Urinary bladder (tissue), 4 donors: Measurements from ENCODE around the gene BICD2. TPM values are rescaled to one million over a fixed set of nuclear protein-coding genes. Genes with fewer than 3 reads are reported as not detected.

Source experiments
- DNase-seq: peaks from one replicate; pipeline ENCODE4 v3.0.0-alpha.2; 2015; ENCODE audit errors: extremely low spot score
- H3K27ac ChIP-seq: one replicate; pipeline ENCODE4 v1.5.1; 2013; ENCODE audit warnings: low read depth, mild to moderate bottlenecking, moderate library complexity
- H3K36me3 ChIP-seq: one replicate; pipeline ENCODE4 v1.6.1; 2013; ENCODE audit warnings: mild to moderate bottlenecking, moderate library complexity; ENCODE audit not compliant: insufficient read depth
- H3K4me1 ChIP-seq: one replicate; pipeline ENCODE4 v1.6.1; 2013; ENCODE audit warnings: mild to moderate bottlenecking, moderate library complexity; ENCODE audit not compliant: insufficient read depth
- H3K4me3 ChIP-seq: one replicate; pipeline ENCODE4 v1.5.1; 2013; ENCODE audit warnings: low read depth, low read length
- WGBS: extraction: QIAGEN DNeasy Blood & Tissue Kit; methylation state at CpG from one replicate; pipeline ENCODE4 v1.1.7; 2013; 5-methylcytosine and 5-hydroxymethylcytosine counted together
- polyA plus RNA-seq: library from polyadenylated mRNA; stranded (reverse); fragments of 200-250 nt; gene quantifications from one replicate; pipeline ENCODE4 v1.2.3, GENCODE V29; 2013
- total RNA-seq: library from RNA; depleted of rRNA; stranded (reverse); fragments of >200 nt; gene quantifications from one replicate; pipeline ENCODE4 v1.2.3, GENCODE V29; 2014
- donor health status: healthy with polysubstance abuse.
- donor health status: healthy.

BICD2 gene
- total and polyA plus RNA-seq, 2 donors: 30.4 to 32.9 TPM

GRCh38 chr9:92764988-92765936 is 629 bp upstream of the BICD2 start:
- peak overlapping the region; percentile 98 for H3K27ac ChIP-seq
- no peaks in the 10 kb centered on the region for H3K36me3 ChIP-seq
- peak overlapping the region; percentile 59 for H3K4me3 ChIP-seq
- H3K4me1 ChIP-seq: peaks cover 3% of the 10 kb centered on the region
- under 1% methylated on average over 75 of the region's 75 CpGs for WGBS
- DNase-seq: peak; percentile 93

- H3K36me3 ChIP-seq: no peaks in the 10 kb centered on the region
- peak overlapping the region; percentile 98 for H3K4me3 ChIP-seq
- no peak overlapping the region for H3K27ac ChIP-seq
- no peak for DNase-seq
- H3K4me1 ChIP-seq: peaks cover 3% of the 10 kb centered on the region
- WGBS: under 1% methylated on average over 42 of the region's 42 CpGs
Observed at GRCh38 chr9:92763721-92764380, 782 bp downstream of the BICD2 start.

- Histone ChIP-seq H3K27ac (no peak overlapping the region), H3K36me3 (no peaks in the 10 kb centered on the region), H3K4me3 (peak overlapping the region; percentile 98), H3K4me1 (peaks cover 3% of the 10 kb centered on the region)
- DNase-seq: no peak
- WGBS: 54% methylated on average over 19 of the region's 19 CpGs
Observed at GRCh38 chr9:92762781-92763708, 1.6 kb downstream of the BICD2 start.

- WGBS: 54% methylated on average over 4 of the region's 4 CpGs
- H3K27ac ChIP-seq: no peak overlapping the region
- H3K36me3 ChIP-seq: no peaks in the 10 kb centered on the region
- no peak overlapping the region for H3K4me3 ChIP-seq
- H3K4me1 ChIP-seq: peaks cover 3% of the 10 kb centered on the region
- no peak for DNase-seq
Observed at GRCh38 chr9:92762196-92762595, 2.4 kb downstream of the BICD2 start.

GRCh38 chr9:92761686-92762085 is 2.9 kb downstream of the BICD2 start:
- Histone ChIP-seq H3K4me3 (no peak overlapping the region), H3K4me1 (peaks cover 3% of the 10 kb centered on the region), H3K36me3 (no peaks in the 10 kb centered on the region), H3K27ac (no peak overlapping the region)
- WGBS: 72% methylated on average over 6 of the region's 6 CpGs
- DNase-seq: no peak

- Histone ChIP-seq H3K27ac (no peak overlapping the region), H3K36me3 (no peaks in the 10 kb centered on the region), H3K4me1 (peaks cover 3% of the 10 kb centered on the region), H3K4me3 (no peak overlapping the region)
- WGBS: 60% methylated on average over 3 of the region's 3 CpGs
- no peak for DNase-seq
Observed at GRCh38 chr9:92760494-92760893, 4.1 kb downstream of the BICD2 start.

- DNase-seq: no peak
- no peaks in the 10 kb centered on the region for H3K36me3 ChIP-seq
- no peak overlapping the region for H3K4me3 ChIP-seq
- 63% methylated on average over 8 of the region's 8 CpGs for WGBS
- peaks cover 3% of the 10 kb centered on the region for H3K4me1 ChIP-seq
- no peak overlapping the region for H3K27ac ChIP-seq
Observed at GRCh38 chr9:92760070-92760469, 4.6 kb downstream of the BICD2 start.

GRCh38 chr9:92759446-92759845 is 5.2 kb downstream of the BICD2 start:
- no peak overlapping the region for H3K4me3 ChIP-seq
- peaks cover 3% of the 10 kb centered on the region for H3K4me1 ChIP-seq
- H3K27ac ChIP-seq: no peak overlapping the region
- 87% methylated on average over 2 of the region's 2 CpGs for WGBS
- no peaks in the 10 kb centered on the region for H3K36me3 ChIP-seq
- no peak for DNase-seq

GRCh38 chr9:92756792-92757191 is 7.8 kb downstream of the BICD2 start:
- DNase-seq: no peak
- H3K36me3 ChIP-seq: no peaks in the 10 kb centered on the region
- H3K4me1 ChIP-seq: no peaks in the 10 kb centered on the region
- no peak overlapping the region for H3K4me3 ChIP-seq
- no peak overlapping the region for H3K27ac ChIP-seq
- 93% methylated on average over 9 of the region's 9 CpGs for WGBS

GRCh38 chr9:92754091-92754745 is 10.4 kb downstream of the BICD2 start:
- no peaks in the 10 kb centered on the region for H3K4me1 ChIP-seq
- DNase-seq: no peak
- H3K4me3 ChIP-seq: no peak overlapping the region
- H3K27ac ChIP-seq: no peak overlapping the region
- H3K36me3 ChIP-seq: no peaks in the 10 kb centered on the region
- WGBS: 94% methylated on average over 11 of the region's 11 CpGs

GRCh38 chr9:92752812-92753404 is 11.7 kb downstream of the BICD2 start:
- Histone ChIP-seq H3K27ac (no peak overlapping the region), H3K36me3 (no peaks in the 10 kb centered on the region), H3K4me3 (no peak overlapping the region), H3K4me1 (no peaks in the 10 kb centered on the region)
- DNase-seq: no peak
- WGBS: 83% methylated on average over 4 of the region's 4 CpGs

GRCh38 chr9:92749934-92750315 is 14.7 kb downstream of the BICD2 start:
- 83% methylated on average over 6 of the region's 6 CpGs for WGBS
- no peaks in the 10 kb centered on the region for H3K36me3 ChIP-seq
- DNase-seq: no peak
- no peak overlapping the region for H3K4me3 ChIP-seq
- no peaks in the 10 kb centered on the region for H3K4me1 ChIP-seq
- no peak overlapping the region for H3K27ac ChIP-seq
